HG03378 (cell line): Measurements from ENCODE around the gene PIWIL4.

ENCODE experiments used
- ATAC-seq: cut with Tn5 transposase; IDR thresholded peaks from one replicate; pipeline ENCODE4 v1.9.1; 2021; ENCODE audit warnings: mild to moderate bottlenecking, moderate library complexity; ENCODE audit not compliant: unreplicated experiment

Gene PIWIL4

GRCh38 chr11:94567181-94567670 lies at the start of gene PIWIL4:
PIWIL4 (plus strand) TSS chr11:94567368; CDS start chr11:94567519, 151 bp downstream.
- ATAC-seq = no peak

- no peak for ATAC-seq
Measured at GRCh38 chr11:94518300-94518699, 48.9 kb upstream of the PIWIL4 start.

GRCh38 chr11:94519478-94520084 lies 47.6 kb upstream of the PIWIL4 start:
- ATAC-seq = peak; percentile 52

- ATAC-seq = peak; percentile 63
Measured at GRCh38 chr11:94521684-94522083, 45.5 kb upstream of the PIWIL4 start.

GRCh38 chr11:94524341-94524740 lies 42.8 kb upstream of the PIWIL4 start:
- no peak for ATAC-seq

GRCh38 chr11:94525546-94526324 lies 41.4 kb upstream of the PIWIL4 start:
- no peak for ATAC-seq

- ATAC-seq = no peak
Measured at GRCh38 chr11:94526645-94527438, 40.3 kb upstream of the PIWIL4 start.

- no peak for ATAC-seq
Measured at GRCh38 chr11:94528551-94528950, 38.6 kb upstream of the PIWIL4 start.

- no peak for ATAC-seq
Measured at GRCh38 chr11:94532211-94532610, 35.0 kb upstream of the PIWIL4 start.

- no peak for ATAC-seq
Measured at GRCh38 chr11:94533206-94533605, 34.0 kb upstream of the PIWIL4 start.

- no peak for ATAC-seq
Measured at GRCh38 chr11:94533696-94534630, 33.2 kb upstream of the PIWIL4 start.

GRCh38 chr11:94536386-94536785 lies 30.8 kb upstream of the PIWIL4 start:
- no peak for ATAC-seq

GRCh38 chr11:94537031-94537600 lies 30.1 kb upstream of the PIWIL4 start:
- ATAC-seq = no peak

GRCh38 chr11:94539420-94539819 lies 27.7 kb upstream of the PIWIL4 start:
- ATAC-seq = no peak

- ATAC-seq = peak; percentile 77
Measured at GRCh38 chr11:94543695-94544645, 23.2 kb upstream of the PIWIL4 start, which contains the start of gene FUT4. FUT4 (plus strand) TSS chr11:94543921; CDS start chr11:94544134, 213 bp downstream.

GRCh38 chr11:94544646-94545263 lies 22.4 kb upstream of the PIWIL4 start:
- ATAC-seq = no peak

- no peak for ATAC-seq
Measured at GRCh38 chr11:94545264-94546161, 21.7 kb upstream of the PIWIL4 start.

GRCh38 chr11:94546162-94546470 lies 21.1 kb upstream of the PIWIL4 start:
- no peak for ATAC-seq
